ENCODE measurements around the gene ATG2A. TPM values are rescaled to one million over a fixed set of nuclear protein-coding genes. Genes with fewer than 3 reads are reported as not detected.

Gene ATG2A
- total and polyA plus RNA-seq, 2 donors (not counting 3 experiments of a cell fraction or from before 2014, with no cell fraction given) = 13.4 to 24.3 TPM

- FAIRE-seq = no peak
- Histone ChIP-seq H4K20me1 (replicated peaks; ENCODE audit: control insufficient read depth, extremely low read depth, insufficient read depth, low read length) (no peaks in the 10 kb centered on the region), H3K9me3 (replicated peaks; ENCODE audit: control insufficient read depth, insufficient read depth, low read length) (no peaks in the 10 kb centered on the region), H3K27me3 (ENCODE audit: control insufficient read depth in 2 of 2, insufficient read depth in 2 of 2, low read length in 2 of 2) (no peaks in the 10 kb centered on the region), H3K4me1 (ENCODE audit: control insufficient read depth, extremely low read depth, insufficient read depth, low read length) (no peaks in the 10 kb centered on the region), H3K27ac (ENCODE audit: insufficient read depth, low read depth, low read length) (no peak overlapping the region), H3K4me3 (replicated peaks in 1 of 3; ENCODE audit: insufficient read depth in 1 of 3, low read depth in 1 of 3, low read length in 3 of 3) (no peak overlapping the region), H3K36me3 (ENCODE audit: control insufficient read depth in 2 of 2, extremely low read depth in 1 of 2, insufficient read depth in 2 of 2, low read length in 2 of 2) (peaks cover 0 to 12% of the 10 kb centered on the region in 2 experiments), H3K79me2 (ENCODE audit: control insufficient read depth, insufficient read depth, low read length) (no peaks in the 10 kb centered on the region), H3K4me2 (ENCODE audit: insufficient read depth, low read length) (no peak overlapping the region), H2AFZ (ENCODE audit: low read depth, low read length) (no peak overlapping the region), H3K9ac (replicated peaks; ENCODE audit: extremely low read depth, insufficient read depth, low read length) (no peak overlapping the region), H3K9me1 (replicated peaks; ENCODE audit: control insufficient read depth, extremely low read depth, insufficient read depth, low read length) (no peaks in the 10 kb centered on the region)
- dilution Hi-C loops (cut with MboI; ENCODE audit: extremely low pct_ligation_motif_present, low sequenced_read_pairs) = loop anchor here (10.0 kb wide), 1 partner anchor 49 kb away; the partner anchor contains the start of gene CDC42BPG
- DNase-seq (ENCODE audit: low read depth, low spot score) = no peak
- intact Hi-C loops (cut with micrococcal nuclease) = loop anchor here (1.0 kb wide), 2 partner anchors 46 to 116 kb away; no protein-coding TSS in a partner anchor
- no TSS peak for BruUV-seq (replicated peaks)
- POLR2A ChIA-PET = no interaction called here
- no peak for TF ChIP-seq MAX (IDR thresholded peaks at IDR 0.05; ENCODE audit: insufficient read depth, insufficient read length)
- no peak for TF ChIP-seq FOS (IDR thresholded peaks at IDR 0.05; ENCODE audit: borderline replicate concordance, insufficient read depth, low read length)
- no peak for TF ChIP-seq EZH2 (IDR thresholded peaks at IDR 0.05; ENCODE audit: borderline replicate concordance, low read depth, low read length, severe bottlenecking)
- no peak for TF ChIP-seq POLR2A (IDR thresholded peaks at IDR 0.05; ENCODE audit: low read depth, low read length)
- TF ChIP-seq JUN (IDR thresholded peaks at IDR 0.05; ENCODE audit: borderline replicate concordance, insufficient read depth, insufficient read length, low read depth) = no peak
- TF ChIP-seq MYC (IDR thresholded peaks at IDR 0.05; ENCODE audit: low read depth, low read length) = no peak
- TF ChIP-seq GATA2 (IDR thresholded peaks at IDR 0.05; ENCODE audit: insufficient read depth, insufficient read length, low read depth, low read length) = no peak
- no peak for TF ChIP-seq POLR2AphosphoS5 (IDR thresholded peaks at IDR 0.05; ENCODE audit: insufficient read depth, low read depth, low read length)
- no peak for TF ChIP-seq CTCF (IDR thresholded peaks at IDR 0.05; ENCODE audit: extremely low read depth in 1 of 2, insufficient read depth in 1 of 2, low read depth in 1 of 2, low read length in 2 of 2)
- CTCF ChIA-PET = interaction anchor here (0.7 to 9.4 kb wide), 5 partner anchors 24 to 46 kb away, joined by 3 to 168 read pairs (median 3); partner anchors contain the start of gene CDC42BPG
Measured at GRCh38 chr11:64893194-64894069, 23.6 kb downstream of the ATG2A start.
